Adrenal gland (tissue), 12 donors: ENCODE data around the gene KRT26. TPM values are rescaled to one million over a fixed set of nuclear protein-coding genes. Genes with fewer than 3 reads are reported as not detected.

Experiments used
- DNase-seq, 7 donors: peaks; one replicate each; pipeline ENCODE4 v3.0.0-alpha.2; 2019 to 2020
- H3K27ac ChIP-seq, 5 donors: fragments of 200-600 bp; sonication (generic) in 4 of 5; 1 replicate in 3 of 5; 2 replicates in 2 of 5; pipeline versions ENCODE4 v1.5.1 to v1.8.0; 2016 to 2020; ENCODE audit warnings: mild to moderate bottlenecking in 1 of 5
- H3K27me3 ChIP-seq: fragments of 200-600 bp; 2 replicates; pipeline ENCODE4 v1.8.0; 2021
- H3K36me3 ChIP-seq, 2 donors: fragments of 200-600 bp; replicated peaks in 1 of 2; 1 replicate in 1 of 2; 2 replicates in 1 of 2; pipeline versions ENCODE4 v1.5.1 to v1.8.0; 2018 to 2022
- H3K4me1 ChIP-seq, 2 donors: fragments of 200-600 bp; replicated peaks in 1 of 2; 1 replicate in 1 of 2; 2 replicates in 1 of 2; pipeline versions ENCODE4 v1.5.1 to v1.8.0; 2018 to 2021
- H3K4me3 ChIP-seq, 4 donors: fragments of 200-600 bp; sonication (generic) in 3 of 4; one replicate each; pipeline ENCODE4 v1.5.1; 2016 to 2018
- H3K9me3 ChIP-seq, 3 donors: fragments of 200-600 bp; sonication (generic) in 1 of 3; replicated peaks in 1 of 3; 1 replicate in 2 of 3; 2 replicates in 1 of 3; pipeline versions ENCODE4 v1.5.1 to v1.8.0; 2016 to 2021
- POLR2A ChIP-seq, 2 donors: fragments of 450-650 bp; IDR thresholded peaks; one replicate each; pipeline ENCODE4 v1.6.1; 2017; ENCODE audit warnings: antibody characterized with exemption in 2 of 2, mild to moderate bottlenecking in 2 of 2, moderate library complexity in 1 of 2
- WGBS, 4 donors: extraction: QIAGEN DNeasy Blood & Tissue Kit in 2 of 4; methylation state at CpG; one replicate each; pipeline versions ENCODE4 v1.1.5 to v1.1.7; 2013 to 2017; 5-methylcytosine and 5-hydroxymethylcytosine counted together
- intact Hi-C, 2 donors: fragments of 100-400 bp; cut with DNase I; formaldehyde crosslinking; loops; one replicate each; pipeline versions ENCODE4 v1.14.1 to v1.15.0; 2022 to 2023
- polyA plus RNA-seq, 3 donors: library from polyadenylated mRNA; stranded (reverse); fragments of 200-250 nt in 2 of 3; fragments of 350-450 nt in 1 of 3; fragmentation: Illumina TruSeq in 1 of 3; extraction: RNeasy Lipid Tissue Mini Kit (QIAGEN cat#74804) in 1 of 3; gene quantifications; one replicate each; pipeline ENCODE4 v1.2.3, GENCODE V29; 2013 to 2014
- total RNA-seq, 9 donors: library from RNA; depleted of rRNA in 4 of 9; stranded (reverse); fragments of >200 nt in 4 of 9; fragments of 120-200 nt in 1 of 9; fragmentation: NEBNext Ultra II Directional in 1 of 9; extraction: Animal tissue kit (Norgen Biotek cat#: 25700) in 1 of 9; gene quantifications; one replicate each; pipeline versions ENCODE4 v1.1.0 to v1.2.4, GENCODE V29; 2013 to 2023
- TF ChIP-seq, protein P1 (sequence below), 6 experiments: fragments of 450-650 bp in 4 of 6; fragments of 200-600 bp in 2 of 6; sonication (generic) in 1 of 6; IDR thresholded peaks; 1 replicate in 5 of 6; 2 replicates in 1 of 6; pipeline versions ENCODE4 v1.5.1 to v1.8.0; 2016 to 2021; ENCODE audit warnings: antibody characterized with exemption in 6 of 6, mild to moderate bottlenecking in 2 of 6, moderate library complexity in 1 of 6
- donor health status: healthy with polysubstance abuse.
- donor health status: Bipolar disorder and iron deficiency.
- donor health status: DM: yes; HTN: yes; CAD: no.
- donor health status: DM: no; HTN: no; CAD: no.
- donor health status: DM: no; HTN: no; CAD: no.
- donor health status: DM: yes; HTN: yes; CAD: no.

The KRT26 gene
- total and polyA plus RNA-seq, 12 donors: not detected

DNA sequence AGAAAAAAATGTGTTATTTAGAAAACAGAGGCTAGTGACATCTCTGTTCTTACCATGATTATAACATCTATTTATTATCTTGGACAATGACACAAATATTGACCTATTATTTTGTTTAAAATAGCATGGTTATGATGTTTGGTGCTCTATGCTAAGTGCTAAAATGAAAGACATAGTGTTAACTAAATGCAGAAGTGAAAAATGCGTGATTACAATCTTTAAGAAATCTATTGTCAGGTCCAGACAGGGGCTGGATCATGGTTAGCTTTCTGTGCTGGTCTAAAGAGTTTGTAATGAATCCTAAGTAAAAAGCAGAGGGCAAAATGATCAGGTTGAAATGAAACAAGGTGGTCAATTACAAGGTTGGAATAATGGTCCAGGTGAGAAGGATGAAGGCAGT, 28.4 kb upstream of the KRT26 start:
- WGBS, 4 donors: 54 to 71% (median 63%) methylated on average over 1 of the region's 1 CpG
- Histone ChIP-seq H3K4me3 (no peak overlapping the region), H3K4me1 (no peaks in the 10 kb centered on the region), H3K36me3 (no peaks in the 10 kb centered on the region), H3K27me3 (peaks cover 40% of the 10 kb centered on the region), H3K9me3 (no peaks in the 10 kb centered on the region), H3K27ac (no peak overlapping the region)
- DNase-seq: no peak
- TF ChIP-seq, protein P1, sequence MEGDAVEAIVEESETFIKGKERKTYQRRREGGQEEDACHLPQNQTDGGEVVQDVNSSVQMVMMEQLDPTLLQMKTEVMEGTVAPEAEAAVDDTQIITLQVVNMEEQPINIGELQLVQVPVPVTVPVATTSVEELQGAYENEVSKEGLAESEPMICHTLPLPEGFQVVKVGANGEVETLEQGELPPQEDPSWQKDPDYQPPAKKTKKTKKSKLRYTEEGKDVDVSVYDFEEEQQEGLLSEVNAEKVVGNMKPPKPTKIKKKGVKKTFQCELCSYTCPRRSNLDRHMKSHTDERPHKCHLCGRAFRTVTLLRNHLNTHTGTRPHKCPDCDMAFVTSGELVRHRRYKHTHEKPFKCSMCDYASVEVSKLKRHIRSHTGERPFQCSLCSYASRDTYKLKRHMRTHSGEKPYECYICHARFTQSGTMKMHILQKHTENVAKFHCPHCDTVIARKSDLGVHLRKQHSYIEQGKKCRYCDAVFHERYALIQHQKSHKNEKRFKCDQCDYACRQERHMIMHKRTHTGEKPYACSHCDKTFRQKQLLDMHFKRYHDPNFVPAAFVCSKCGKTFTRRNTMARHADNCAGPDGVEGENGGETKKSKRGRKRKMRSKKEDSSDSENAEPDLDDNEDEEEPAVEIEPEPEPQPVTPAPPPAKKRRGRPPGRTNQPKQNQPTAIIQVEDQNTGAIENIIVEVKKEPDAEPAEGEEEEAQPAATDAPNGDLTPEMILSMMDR (IDR thresholded peaks at IDR 0.05): no peak
- TF ChIP-seq POLR2A (IDR thresholded peaks at IDR 0.05): no peak
- intact Hi-C loops: loop anchor here (5.0 to 10.0 kb wide), 2 partner anchors 854 to 867 kb away; no protein-coding TSS in a partner anchor

DNA sequence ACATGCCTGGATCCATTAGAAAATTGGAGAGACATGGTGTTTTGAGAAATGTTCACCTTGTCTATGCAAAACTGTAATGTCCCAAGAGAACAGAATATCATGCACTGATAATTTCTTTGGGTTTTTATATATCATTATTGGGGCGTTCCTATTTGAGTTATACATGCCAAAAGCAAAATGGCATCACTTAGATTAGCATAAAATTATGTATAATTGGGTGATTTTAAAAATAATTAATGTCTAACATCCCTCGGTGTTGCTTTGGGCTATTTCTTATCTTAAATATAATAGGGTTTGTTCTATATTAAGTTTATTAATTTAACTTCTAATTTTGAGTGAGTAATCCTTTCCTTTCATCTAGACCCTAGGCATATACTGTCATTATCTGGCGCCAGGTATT, 27.9 kb upstream of the KRT26 start, which contains the start of gene KRT28:
TSS of gene KRT28 (minus strand) at position 101 of the 400 bp plus-strand sequence. CDS start at position 35, 66 bp downstream.
- TF ChIP-seq, protein P1 (IDR thresholded peaks at IDR 0.05): no peak
- TF ChIP-seq POLR2A (IDR thresholded peaks at IDR 0.05): no peak
- no peaks in the 10 kb centered on the region for H3K9me3 ChIP-seq
- no peaks in the 10 kb centered on the region for H3K36me3 ChIP-seq
- H3K27me3 ChIP-seq: peaks cover 34% of the 10 kb centered on the region
- intact Hi-C loops: loop anchor here (5.0 to 10.0 kb wide), 3 partner anchors 185 to 867 kb away; no protein-coding TSS in a partner anchor
- no peak within 1 kb of the TSS for H3K4me3 ChIP-seq
- H3K4me1 ChIP-seq: no peaks in the 10 kb centered on the region
- WGBS, 4 donors: 62 to 76% (median 64%) methylated on average over 3 of the region's 3 CpGs
- H3K27ac ChIP-seq: no peak within 1 kb of the TSS
- no peak for DNase-seq

DNA sequence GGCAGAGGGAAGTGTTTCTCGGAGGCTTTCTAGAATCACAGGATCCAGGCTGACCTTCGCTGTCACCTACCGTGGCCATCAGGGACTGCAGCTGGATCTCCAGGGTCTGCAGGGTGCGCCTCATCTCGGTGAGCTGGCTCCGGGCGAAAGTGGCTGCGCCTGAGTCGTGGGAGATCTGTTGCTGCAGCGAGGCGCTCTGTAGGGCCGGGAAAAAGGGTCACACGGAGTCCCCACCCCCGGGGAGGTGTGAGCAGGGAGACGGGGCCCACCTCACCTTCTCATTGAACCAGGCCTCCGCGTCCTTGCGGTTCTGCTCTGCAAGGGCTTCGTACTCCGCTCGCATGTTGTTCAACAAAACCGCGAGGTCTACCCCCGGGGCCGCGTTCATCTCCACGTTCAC, 24.8 kb upstream of the KRT26 start:
- H3K4me1 ChIP-seq: no peaks in the 10 kb centered on the region
- intact Hi-C loops: loop anchor here in 1 of 2 donors (10.0 kb wide), 1 partner anchor 182 kb away; no protein-coding TSS in a partner anchor

DNA sequence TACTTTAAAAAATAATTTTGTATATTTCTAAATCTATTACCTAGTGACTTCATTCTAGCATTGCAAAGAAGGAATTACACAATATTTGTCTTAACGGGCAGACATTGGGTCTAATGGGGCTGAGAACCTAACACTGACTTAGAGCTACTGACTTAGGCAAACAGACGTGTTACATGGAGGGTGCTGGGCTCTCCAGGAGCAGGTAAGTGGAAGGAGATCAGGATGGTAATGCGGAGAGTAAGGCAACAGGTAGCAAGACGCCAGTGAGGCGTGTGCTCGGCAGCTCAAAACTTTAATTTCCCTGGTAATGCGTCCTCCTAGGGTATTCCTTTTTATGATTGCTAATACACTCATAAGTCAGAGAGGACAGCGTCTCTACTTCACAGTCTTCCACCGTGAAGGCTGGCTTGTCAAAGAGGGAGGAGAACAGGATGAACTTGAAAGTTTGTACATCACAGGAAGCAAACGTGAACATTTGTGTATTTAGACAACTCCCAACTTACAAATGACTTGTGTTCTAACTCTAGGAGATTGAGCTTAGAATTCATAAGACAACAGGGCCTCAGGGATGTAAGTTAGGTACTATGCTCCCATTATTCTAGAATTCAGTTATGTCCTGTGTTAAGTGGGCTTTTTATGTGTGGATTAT, 23.1 kb upstream of the KRT26 start:
- 71 to 77% (median 73%) methylated on average over 10 of the region's 10 CpGs for WGBS, 4 donors
- Histone ChIP-seq H3K36me3 (no peaks in the 10 kb centered on the region), H3K27me3 (peaks cover 24% of the 10 kb centered on the region), H3K27ac (no peak overlapping the region), H3K4me1 (no peaks in the 10 kb centered on the region), H3K9me3 (no peaks in the 10 kb centered on the region), H3K4me3 (no peak overlapping the region)
- intact Hi-C loops: loop anchor here in 1 of 2 donors (10.0 kb wide), 1 partner anchor 180 kb away; no protein-coding TSS in a partner anchor
- no peak for DNase-seq
- no peak for TF ChIP-seq POLR2A (IDR thresholded peaks at IDR 0.05)
- TF ChIP-seq, protein P1 (IDR thresholded peaks at IDR 0.05): no peak

More for the DNA sequence above, 24.8 kb upstream of the KRT26 start:
- no peaks in the 10 kb centered on the region for H3K36me3 ChIP-seq
- peaks cover 25% of the 10 kb centered on the region for H3K27me3 ChIP-seq
- H3K27ac ChIP-seq: no peak overlapping the region
- no peak for TF ChIP-seq POLR2A (IDR thresholded peaks at IDR 0.05)
- TF ChIP-seq, protein P1 (IDR thresholded peaks at IDR 0.05): no peak
- H3K9me3 ChIP-seq: no peaks in the 10 kb centered on the region
- no peak for DNase-seq
- no peak overlapping the region for H3K4me3 ChIP-seq
- 72 to 85% (median 77%) methylated on average over 24 to 27 of the region's 27 CpGs for WGBS, 4 donors
